WTC11 (cell line): ENCODE measurements around the gene SH3BP5. TPM values are rescaled to one million over a fixed set of nuclear protein-coding genes. Genes with fewer than 3 reads are reported as not detected.

ENCODE experiments used
- ATAC-seq: fragments of 200-7000 bp; cut with Tn5 transposase; 2 replicates; pipeline ENCODE4 v1.10.0; 2021; ENCODE audit warnings: mild to moderate bottlenecking, moderate library complexity
- CTCF ChIA-PET: fragments of 300-600 bp; sonication (Branson Sonifier 250); formaldehyde crosslinking; loops from one replicate; lab custom pipeline; 2021; ENCODE audit warnings: antibody characterized with exemption; lab: Charles Lee
- POLR2A ChIA-PET: fragments of 350-600 bp; sonication (Branson Sonifier 250); formaldehyde crosslinking; loops from one replicate; lab custom pipeline; 2021; ENCODE audit warnings: antibody characterized with exemption; lab: Charles Lee
- DNase-seq: peaks from one replicate; pipeline ENCODE4 v3.0.0; 2021; ENCODE audit warnings: low spot score
- H3K27ac Mint-ChIP-seq: 2 replicates; pipeline ENCODE4 v1.8.0; 2021; ENCODE audit warnings: mixed read lengths
- H3K27me3 Mint-ChIP-seq: 2 replicates; pipeline ENCODE4 v1.8.0; 2021; ENCODE audit warnings: low read depth, mild to moderate bottlenecking, moderate library complexity, mixed read lengths
- H3K36me3 Mint-ChIP-seq: 2 replicates; pipeline ENCODE4 v1.8.0; 2021; ENCODE audit warnings: mixed read lengths
- H3K4me1 Mint-ChIP-seq: 2 replicates; pipeline ENCODE4 v1.8.0; 2022; ENCODE audit warnings: mixed read lengths
- H3K4me3 Mint-ChIP-seq: 2 replicates; pipeline ENCODE4 v1.8.0; 2021; ENCODE audit warnings: mild to moderate bottlenecking, moderate library complexity, mixed read lengths
- H3K9me3 Mint-ChIP-seq: 2 replicates; pipeline ENCODE4 v1.8.0; 2021; ENCODE audit warnings: mixed read lengths
- ATF1 ChIP-seq: sonication (generic); formaldehyde crosslinking; IDR thresholded peaks from 2 replicates; pipeline ENCODE4 v1.8.1; 2023; ENCODE audit warnings: mild to moderate bottlenecking, moderate library complexity, missing genetic modification reagents
- ELF4 ChIP-seq: sonication (generic); formaldehyde crosslinking; IDR thresholded peaks from 2 replicates; pipeline ENCODE4 v1.8.1; 2022; ENCODE audit warnings: low read depth, mild to moderate bottlenecking, moderate library complexity, missing genetic modification reagents
- ESRRA ChIP-seq: sonication (generic); formaldehyde crosslinking; IDR thresholded peaks from 2 replicates; pipeline ENCODE4 v1.8.1; 2022; ENCODE audit warnings: mild to moderate bottlenecking, missing genetic modification reagents, borderline replicate concordance
- ETV6 ChIP-seq: sonication (generic); formaldehyde crosslinking; IDR thresholded peaks from 2 replicates; pipeline ENCODE4 v1.8.1; 2022; ENCODE audit warnings: mild to moderate bottlenecking, missing genetic modification reagents
- FOXJ3 ChIP-seq: sonication (generic); formaldehyde crosslinking; IDR thresholded peaks from 2 replicates; pipeline ENCODE4 v1.9.0; 2021; ENCODE audit warnings: missing genetic modification reagents, mild to moderate bottlenecking, borderline replicate concordance
- GRHL2 ChIP-seq: fragments of 250-450 bp; sonication (Bioruptor Pico); IDR thresholded peaks from 2 replicates; pipeline ENCODE4 v1.8.0; 2022; ENCODE audit warnings: mild to moderate bottlenecking, moderate library complexity; ENCODE audit not compliant: insufficient replicate concordance, severe bottlenecking
- JAZF1 ChIP-seq: fragments of 250-450 bp; sonication (Bioruptor Pico); IDR thresholded peaks from 2 replicates; pipeline ENCODE4 v1.9.0; 2021; ENCODE audit warnings: moderate library complexity, mild to moderate bottlenecking, inconsistent platforms
- JUN ChIP-seq: sonication (generic); formaldehyde crosslinking; IDR thresholded peaks from 2 replicates; pipeline ENCODE4 v1.8.0; 2023; ENCODE audit warnings: mild to moderate bottlenecking, missing genetic modification reagents
- NFYB ChIP-seq: sonication (generic); formaldehyde crosslinking; conservative IDR thresholded peaks from 2 replicates; pipeline ENCODE4 v1.8.0; 2022; ENCODE audit warnings: low read depth, missing genetic modification reagents
- PRRX2 ChIP-seq: fragments of 250-450 bp; sonication (Bioruptor Pico); IDR thresholded peaks from 2 replicates; pipeline ENCODE4 v1.8.0; 2021; ENCODE audit warnings: mild to moderate bottlenecking
- RELA ChIP-seq: sonication (generic); formaldehyde crosslinking; IDR thresholded peaks from 2 replicates; pipeline ENCODE4 v1.8.1; 2022; ENCODE audit warnings: missing genetic modification reagents, mild to moderate bottlenecking, borderline replicate concordance
- SMAD3 ChIP-seq: sonication (generic); formaldehyde crosslinking; IDR thresholded peaks from 2 replicates; pipeline ENCODE4 v1.8.0; 2022; ENCODE audit warnings: missing genetic modification reagents, mild to moderate bottlenecking, borderline replicate concordance
- SMAD4 ChIP-seq: sonication (generic); formaldehyde crosslinking; IDR thresholded peaks from 2 replicates; pipeline ENCODE4 v1.8.0; 2022; ENCODE audit warnings: mild to moderate bottlenecking, missing genetic modification reagents
- ZNF138 ChIP-seq: sonication (generic); formaldehyde crosslinking; conservative IDR thresholded peaks from 2 replicates; pipeline ENCODE4 v1.8.1; 2022; ENCODE audit warnings: mild to moderate bottlenecking, moderate library complexity, missing genetic modification reagents
- ZNF317 ChIP-seq: sonication (generic); formaldehyde crosslinking; IDR thresholded peaks from 2 replicates; pipeline ENCODE4 v1.8.1; 2023; ENCODE audit warnings: low read depth, mild to moderate bottlenecking, moderate library complexity, missing genetic modification reagents, borderline replicate concordance
- ZNF396 ChIP-seq: fragments of 250-450 bp; sonication (Bioruptor Pico); IDR thresholded peaks from 2 replicates; pipeline ENCODE4 v1.8.0; 2021; ENCODE audit warnings: mild to moderate bottlenecking, moderate library complexity, borderline replicate concordance
- total RNA-seq: library from RNA; stranded (reverse); gene quantifications from 3 replicates; pipeline ENCODE4 v1.2.3, GENCODE V29; 2021
- TF ChIP-seq, protein P1 (sequence below): sonication (generic); formaldehyde crosslinking; IDR thresholded peaks from 2 replicates; pipeline ENCODE4 v1.8.1; 2022; ENCODE audit warnings: low read depth, missing genetic modification reagents, borderline replicate concordance
- TF ChIP-seq, protein P2 (sequence below): sonication (generic); formaldehyde crosslinking; IDR thresholded peaks from 2 replicates; pipeline ENCODE4 v1.8.1; 2023; ENCODE audit warnings: mild to moderate bottlenecking, missing genetic modification reagents, moderate library complexity
- TF ChIP-seq, protein P3 (sequence below): fragments of 250-450 bp; sonication (Bioruptor Pico); IDR thresholded peaks from 2 replicates; pipeline ENCODE4 v1.9.0; 2021; ENCODE audit warnings: moderate library complexity, mild to moderate bottlenecking, inconsistent platforms, borderline replicate concordance
- TF ChIP-seq, protein P4 (sequence below): fragments of 250-450 bp; sonication (Bioruptor Pico); IDR thresholded peaks from 2 replicates; pipeline ENCODE4 v1.9.0; 2021; ENCODE audit warnings: mild to moderate bottlenecking
- TF ChIP-seq, protein P5 (sequence below): sonication (generic); formaldehyde crosslinking; IDR thresholded peaks from 2 replicates; pipeline ENCODE4 v1.8.0; 2023; ENCODE audit warnings: missing genetic modification reagents
- TF ChIP-seq, protein P6 (sequence below): sonication (generic); formaldehyde crosslinking; IDR thresholded peaks from 2 replicates; pipeline ENCODE4 v1.8.1; 2023; ENCODE audit warnings: mild to moderate bottlenecking, moderate library complexity, missing genetic modification reagents
- TF ChIP-seq, protein P7 (sequence below): sonication (generic); formaldehyde crosslinking; IDR thresholded peaks from 2 replicates; pipeline ENCODE4 v1.8.1; 2023; ENCODE audit warnings: mild to moderate bottlenecking, missing genetic modification reagents, moderate library complexity

SH3BP5 gene
- total RNA-seq, 1 experiment from 2014 or later: 7.2 TPM

DNA sequence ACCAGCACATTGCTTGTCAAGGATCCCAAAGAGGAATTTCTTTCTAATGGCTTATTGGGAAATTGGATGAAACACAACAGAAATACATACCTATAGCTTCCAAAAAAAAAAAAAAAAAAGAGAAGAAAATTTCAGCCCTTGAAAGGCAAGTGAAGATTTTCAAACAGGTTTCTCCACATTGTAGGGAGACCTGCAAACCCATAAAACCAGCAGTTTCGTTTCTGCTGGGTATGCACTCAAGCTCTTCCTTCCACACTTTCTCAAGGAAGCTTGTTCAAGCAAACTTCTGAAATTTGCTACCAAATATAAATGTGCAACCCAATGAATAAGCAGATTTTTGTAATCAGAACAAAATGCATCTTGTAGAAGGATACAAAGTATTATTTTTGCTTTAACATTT, 15.9 kb upstream of the SH3BP5 start:
- Mint-ChIP-seq H3K36me3 (peaks cover 31% of the 10 kb centered on the region), H3K4me1 (no peaks in the 10 kb centered on the region), H3K4me3 (no peak overlapping the region), H3K27ac (no peak overlapping the region), H3K27me3 (peaks cover 7% of the 10 kb centered on the region), H3K9me3 (peaks cover 33% of the 10 kb centered on the region)
- TF ChIP-seq PRRX2 (CRISPR knock-in tag) (no peak), NFYB (no peak), JAZF1 (CRISPR knock-in tag) (no peak), ZNF138 (CRISPR knock-in tag) (no peak), SMAD3 (no peak), FOXJ3 (CRISPR knock-in tag) (no peak), RELA (CRISPR knock-in tag) (no peak), JUN (CRISPR knock-in tag) (no peak), ZNF396 (CRISPR knock-in tag) (no peak), SMAD4 (no peak), ESRRA (CRISPR knock-in tag) (no peak), ETV6 (CRISPR knock-in tag) (no peak), ELF4 (CRISPR knock-in tag) (no peak)
- TF ChIP-seq, protein P1, sequence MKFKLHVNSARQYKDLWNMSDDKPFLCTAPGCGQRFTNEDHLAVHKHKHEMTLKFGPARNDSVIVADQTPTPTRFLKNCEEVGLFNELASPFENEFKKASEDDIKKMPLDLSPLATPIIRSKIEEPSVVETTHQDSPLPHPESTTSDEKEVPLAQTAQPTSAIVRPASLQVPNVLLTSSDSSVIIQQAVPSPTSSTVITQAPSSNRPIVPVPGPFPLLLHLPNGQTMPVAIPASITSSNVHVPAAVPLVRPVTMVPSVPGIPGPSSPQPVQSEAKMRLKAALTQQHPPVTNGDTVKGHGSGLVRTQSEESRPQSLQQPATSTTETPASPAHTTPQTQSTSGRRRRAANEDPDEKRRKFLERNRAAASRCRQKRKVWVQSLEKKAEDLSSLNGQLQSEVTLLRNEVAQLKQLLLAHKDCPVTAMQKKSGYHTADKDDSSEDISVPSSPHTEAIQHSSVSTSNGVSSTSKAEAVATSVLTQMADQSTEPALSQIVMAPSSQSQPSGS: no peak
- TF ChIP-seq, protein P2, sequence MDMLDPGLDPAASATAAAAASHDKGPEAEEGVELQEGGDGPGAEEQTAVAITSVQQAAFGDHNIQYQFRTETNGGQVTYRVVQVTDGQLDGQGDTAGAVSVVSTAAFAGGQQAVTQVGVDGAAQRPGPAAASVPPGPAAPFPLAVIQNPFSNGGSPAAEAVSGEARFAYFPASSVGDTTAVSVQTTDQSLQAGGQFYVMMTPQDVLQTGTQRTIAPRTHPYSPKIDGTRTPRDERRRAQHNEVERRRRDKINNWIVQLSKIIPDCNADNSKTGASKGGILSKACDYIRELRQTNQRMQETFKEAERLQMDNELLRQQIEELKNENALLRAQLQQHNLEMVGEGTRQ (CRISPR knock-in tag): no peak
- TF ChIP-seq, protein P3, sequence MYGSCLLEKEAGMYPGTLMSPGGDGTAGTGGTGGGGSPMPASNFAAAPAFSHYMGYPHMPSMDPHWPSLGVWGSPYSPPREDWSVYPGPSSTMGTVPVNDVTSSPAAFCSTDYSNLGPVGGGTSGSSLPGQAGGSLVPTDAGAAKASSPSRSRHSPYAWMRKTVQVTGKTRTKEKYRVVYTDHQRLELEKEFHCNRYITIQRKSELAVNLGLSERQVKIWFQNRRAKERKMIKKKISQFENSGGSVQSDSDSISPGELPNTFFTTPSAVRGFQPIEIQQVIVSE (CRISPR knock-in tag): no peak
- TF ChIP-seq, protein P4, sequence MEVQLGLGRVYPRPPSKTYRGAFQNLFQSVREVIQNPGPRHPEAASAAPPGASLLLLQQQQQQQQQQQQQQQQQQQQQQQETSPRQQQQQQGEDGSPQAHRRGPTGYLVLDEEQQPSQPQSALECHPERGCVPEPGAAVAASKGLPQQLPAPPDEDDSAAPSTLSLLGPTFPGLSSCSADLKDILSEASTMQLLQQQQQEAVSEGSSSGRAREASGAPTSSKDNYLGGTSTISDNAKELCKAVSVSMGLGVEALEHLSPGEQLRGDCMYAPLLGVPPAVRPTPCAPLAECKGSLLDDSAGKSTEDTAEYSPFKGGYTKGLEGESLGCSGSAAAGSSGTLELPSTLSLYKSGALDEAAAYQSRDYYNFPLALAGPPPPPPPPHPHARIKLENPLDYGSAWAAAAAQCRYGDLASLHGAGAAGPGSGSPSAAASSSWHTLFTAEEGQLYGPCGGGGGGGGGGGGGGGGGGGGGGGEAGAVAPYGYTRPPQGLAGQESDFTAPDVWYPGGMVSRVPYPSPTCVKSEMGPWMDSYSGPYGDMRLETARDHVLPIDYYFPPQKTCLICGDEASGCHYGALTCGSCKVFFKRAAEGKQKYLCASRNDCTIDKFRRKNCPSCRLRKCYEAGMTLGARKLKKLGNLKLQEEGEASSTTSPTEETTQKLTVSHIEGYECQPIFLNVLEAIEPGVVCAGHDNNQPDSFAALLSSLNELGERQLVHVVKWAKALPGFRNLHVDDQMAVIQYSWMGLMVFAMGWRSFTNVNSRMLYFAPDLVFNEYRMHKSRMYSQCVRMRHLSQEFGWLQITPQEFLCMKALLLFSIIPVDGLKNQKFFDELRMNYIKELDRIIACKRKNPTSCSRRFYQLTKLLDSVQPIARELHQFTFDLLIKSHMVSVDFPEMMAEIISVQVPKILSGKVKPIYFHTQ (CRISPR knock-in tag): no peak
- TF ChIP-seq, protein P5, sequence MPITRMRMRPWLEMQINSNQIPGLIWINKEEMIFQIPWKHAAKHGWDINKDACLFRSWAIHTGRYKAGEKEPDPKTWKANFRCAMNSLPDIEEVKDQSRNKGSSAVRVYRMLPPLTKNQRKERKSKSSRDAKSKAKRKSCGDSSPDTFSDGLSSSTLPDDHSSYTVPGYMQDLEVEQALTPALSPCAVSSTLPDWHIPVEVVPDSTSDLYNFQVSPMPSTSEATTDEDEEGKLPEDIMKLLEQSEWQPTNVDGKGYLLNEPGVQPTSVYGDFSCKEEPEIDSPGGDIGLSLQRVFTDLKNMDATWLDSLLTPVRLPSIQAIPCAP: no peak
- ATAC-seq (no peak), DNase-seq (no peak)
- ChIA-PET POLR2A (no interaction called here), CTCF (interaction anchor here (0.7 to 3.5 kb wide), 4 partner anchors 15 to 141 kb away, joined by 3 to 15 read pairs (median 4); partner anchors contain the start of gene SH3BP5)

DNA sequence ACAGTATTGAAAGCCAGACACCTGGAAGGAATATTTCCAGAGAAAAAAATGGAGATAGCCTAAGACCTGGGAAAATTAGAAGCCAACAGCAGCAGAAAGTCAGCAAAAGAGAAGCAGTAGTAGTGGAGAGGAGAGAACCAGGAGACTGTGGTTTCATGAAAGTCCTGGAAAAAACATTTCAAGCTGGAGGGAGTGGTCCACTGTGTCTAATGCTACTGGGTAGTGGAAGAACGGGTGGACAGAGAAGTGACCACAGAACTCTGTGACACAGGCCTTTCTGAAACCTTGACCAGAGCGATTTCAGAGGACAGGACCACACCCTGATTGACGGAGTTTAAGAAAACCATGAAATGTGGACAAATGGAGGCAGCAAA, 15.3 kb upstream of the SH3BP5 start:
- peaks cover 7% of the 10 kb centered on the region for H3K27me3 Mint-ChIP-seq
- peaks cover 31% of the 10 kb centered on the region for H3K9me3 Mint-ChIP-seq
- TF ChIP-seq, protein P6, sequence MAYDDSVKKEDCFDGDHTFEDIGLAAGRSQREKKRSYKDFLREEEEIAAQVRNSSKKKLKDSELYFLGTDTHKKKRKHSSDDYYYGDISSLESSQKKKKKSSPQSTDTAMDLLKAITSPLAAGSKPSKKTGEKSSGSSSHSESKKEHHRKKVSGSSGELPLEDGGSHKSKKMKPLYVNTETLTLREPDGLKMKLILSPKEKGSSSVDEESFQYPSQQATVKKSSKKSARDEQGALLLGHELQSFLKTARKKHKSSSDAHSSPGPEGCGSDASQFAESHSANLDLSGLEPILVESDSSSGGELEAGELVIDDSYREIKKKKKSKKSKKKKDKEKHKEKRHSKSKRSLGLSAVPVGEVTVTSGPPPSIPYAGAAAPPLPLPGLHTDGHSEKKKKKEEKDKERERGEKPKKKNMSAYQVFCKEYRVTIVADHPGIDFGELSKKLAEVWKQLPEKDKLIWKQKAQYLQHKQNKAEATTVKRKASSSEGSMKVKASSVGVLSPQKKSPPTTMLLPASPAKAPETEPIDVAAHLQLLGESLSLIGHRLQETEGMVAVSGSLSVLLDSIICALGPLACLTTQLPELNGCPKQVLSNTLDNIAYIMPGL (CRISPR knock-in tag): no peak
- TF ChIP-seq ZNF317 (CRISPR knock-in tag) (no peak), PRRX2 (CRISPR knock-in tag) (no peak), GRHL2 (CRISPR knock-in tag) (no peak), ATF1 (CRISPR knock-in tag) (no peak)
- TF ChIP-seq, protein P7, sequence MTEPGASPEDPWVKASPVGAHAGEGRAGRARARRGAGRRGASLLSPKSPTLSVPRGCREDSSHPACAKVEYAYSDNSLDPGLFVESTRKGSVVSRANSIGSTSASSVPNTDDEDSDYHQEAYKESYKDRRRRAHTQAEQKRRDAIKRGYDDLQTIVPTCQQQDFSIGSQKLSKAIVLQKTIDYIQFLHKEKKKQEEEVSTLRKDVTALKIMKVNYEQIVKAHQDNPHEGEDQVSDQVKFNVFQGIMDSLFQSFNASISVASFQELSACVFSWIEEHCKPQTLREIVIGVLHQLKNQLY (CRISPR knock-in tag): no peak
- TF ChIP-seq, protein P2 (CRISPR knock-in tag): no peak
- H3K27ac Mint-ChIP-seq: no peak overlapping the region
- DNase-seq: no peak
- ChIA-PET CTCF (interaction anchor here (0.7 to 3.5 kb wide), 3 partner anchors 15 to 141 kb away, joined by 3 to 15 read pairs (median 5); partner anchors contain the start of gene SH3BP5), POLR2A (no interaction called here)
- no peak overlapping the region for H3K4me3 Mint-ChIP-seq
- H3K4me1 Mint-ChIP-seq: no peaks in the 10 kb centered on the region
- H3K36me3 Mint-ChIP-seq: peaks cover 31% of the 10 kb centered on the region
- no peak for ATAC-seq
